Endothelial cell (in vitro differentiated cells): ENCODE results near the gene PLA2G15. TPM values are rescaled to one million over a fixed set of nuclear protein-coding genes. Genes with fewer than 3 reads are reported as not detected.

Experiments used
- DNase-seq: peaks from one replicate; pipeline ENCODE4 v3.0.0; 2021; ENCODE audit warnings: low spot score
- H3K27ac Mint-ChIP-seq: one replicate; pipeline ENCODE4 v1.8.0; 2021; ENCODE audit warnings: mixed read lengths, inconsistent platforms; ENCODE audit not compliant: unreplicated experiment
- H3K27me3 Mint-ChIP-seq: one replicate; pipeline ENCODE4 v1.8.0; 2021; ENCODE audit warnings: mild to moderate bottlenecking, moderate library complexity, mixed read lengths, inconsistent platforms; ENCODE audit not compliant: unreplicated experiment
- H3K36me3 Mint-ChIP-seq: one replicate; pipeline ENCODE4 v1.8.0; 2021; ENCODE audit warnings: mild to moderate bottlenecking, low read depth, mixed read lengths, inconsistent platforms; ENCODE audit not compliant: unreplicated experiment
- H3K4me1 Mint-ChIP-seq: one replicate; pipeline ENCODE4 v1.8.0; 2021; ENCODE audit warnings: mild to moderate bottlenecking, mixed read lengths, inconsistent platforms; ENCODE audit not compliant: unreplicated experiment
- H3K4me3 Mint-ChIP-seq: one replicate; pipeline ENCODE4 v1.8.0; 2021; ENCODE audit warnings: mild to moderate bottlenecking, mixed read lengths, inconsistent platforms; ENCODE audit not compliant: unreplicated experiment
- H3K9me3 Mint-ChIP-seq: one replicate; pipeline ENCODE4 v1.8.0; 2021; ENCODE audit warnings: mixed read lengths, inconsistent platforms; ENCODE audit not compliant: unreplicated experiment
- CTCF ChIP-seq: fragments of 200-600 bp; sonication (generic); IDR thresholded peaks from one replicate; pipeline ENCODE4 v1.5.0; 2021; ENCODE audit warnings: antibody characterized with exemption; ENCODE audit not compliant: unreplicated experiment
- total RNA-seq: library from RNA; stranded (reverse); fragmentation: NEBNext Ultra II Directional; extraction: Animal tissue kit (Norgen Biotek cat#: 25700); gene quantifications from one replicate; pipeline ENCODE4 v1.2.1, GENCODE V29; 2021; ENCODE audit not compliant: unreplicated experiment

PLA2G15 gene
- total RNA-seq, 1 donor from 2014 or later: 14.9 TPM

DNA sequence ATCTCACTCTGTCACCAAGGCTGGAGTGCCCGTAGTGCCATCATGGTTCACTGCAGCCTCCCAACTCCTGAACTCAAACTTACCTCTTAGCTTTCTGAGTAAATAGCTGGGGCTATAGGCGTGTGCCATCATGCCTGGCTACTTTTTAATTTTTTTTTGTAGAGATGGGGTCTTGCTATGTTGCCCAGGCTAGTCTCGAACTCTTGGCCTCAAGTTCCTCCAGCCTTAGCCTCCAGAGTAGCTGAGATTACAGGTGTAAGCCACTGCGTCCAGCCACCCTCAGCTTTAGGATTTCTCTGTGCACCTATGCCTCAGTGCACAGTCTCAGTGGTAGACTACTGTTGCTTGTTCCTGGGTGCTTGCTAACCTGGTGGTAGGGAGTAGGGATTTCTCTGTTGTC lies 24.6 kb downstream of the PLA2G15 start:
- no peak for DNase-seq
- Mint-ChIP-seq H3K27ac (no peak overlapping the region), H3K9me3 (no peaks in the 10 kb centered on the region), H3K27me3 (peaks cover 3% of the 10 kb centered on the region), H3K4me1 (peaks cover 8% of the 10 kb centered on the region), H3K36me3 (peaks cover 5% of the 10 kb centered on the region), H3K4me3 (no peak overlapping the region)
- no peak for TF ChIP-seq CTCF

GRCh38 chr16:68270353-68270752 lies 25.2 kb downstream of the PLA2G15 start:
- no peak overlapping the region for H3K27ac Mint-ChIP-seq

GRCh38 chr16:68272507-68273209 lies 27.5 kb downstream of the PLA2G15 start:
- Mint-ChIP-seq H3K27me3 (no peaks in the 10 kb centered on the region), H3K9me3 (no peaks in the 10 kb centered on the region), H3K4me3 (no peak overlapping the region), H3K4me1 (no peaks in the 10 kb centered on the region), H3K27ac (no peak overlapping the region), H3K36me3 (peaks cover 5% of the 10 kb centered on the region)
- TF ChIP-seq CTCF: no peak
- no peak for DNase-seq

More at GRCh38 chr16:68270353-68270752, 25.2 kb downstream of the PLA2G15 start:
- no peak for DNase-seq
- peaks cover 4% of the 10 kb centered on the region for H3K4me1 Mint-ChIP-seq
- H3K9me3 Mint-ChIP-seq: no peaks in the 10 kb centered on the region
- H3K27me3 Mint-ChIP-seq: peaks cover under 1% of the 10 kb centered on the region
- H3K36me3 Mint-ChIP-seq: peaks cover 5% of the 10 kb centered on the region
- no peak overlapping the region for H3K4me3 Mint-ChIP-seq
- TF ChIP-seq CTCF: no peak

- Mint-ChIP-seq H3K27ac (peak overlapping the region; percentile 32), H3K36me3 (peaks cover 5% of the 10 kb centered on the region)
Measured at GRCh38 chr16:68273459-68273858, 28.3 kb downstream of the PLA2G15 start.

More at GRCh38 chr16:68273459-68273858, 28.3 kb downstream of the PLA2G15 start:
- Mint-ChIP-seq H3K27me3 (no peaks in the 10 kb centered on the region), H3K4me3 (no peak overlapping the region), H3K4me1 (no peaks in the 10 kb centered on the region), H3K9me3 (no peaks in the 10 kb centered on the region)
- no peak for TF ChIP-seq CTCF
- no peak for DNase-seq
